Retinal pigment epithelial cell (primary cell): ENCODE measurements around the gene FLNA.
"Not testable (repeated sequence)": the region's sequence is repeated elsewhere in the genome, so short reads cannot be mapped to it uniquely, and the experiment has no call there.

Experiments used
- DNase-seq: peaks from one replicate; pipeline ENCODE4 v3.0.0-alpha.2; 2010; ENCODE audit warnings: low read depth
- H3K4me3 ChIP-seq: 2 replicates; pipeline ENCODE4 v1.5.1; 2011; ENCODE audit warnings: mild to moderate bottlenecking, low read length, control low read depth, moderate library complexity
- TF ChIP-seq, protein P1 (sequence below): conservative IDR thresholded peaks from 2 replicates; pipeline ENCODE4 v1.5.1; 2011; ENCODE audit warnings: low read depth, low read length, control low read depth, inconsistent platforms

Gene FLNA

DNA sequence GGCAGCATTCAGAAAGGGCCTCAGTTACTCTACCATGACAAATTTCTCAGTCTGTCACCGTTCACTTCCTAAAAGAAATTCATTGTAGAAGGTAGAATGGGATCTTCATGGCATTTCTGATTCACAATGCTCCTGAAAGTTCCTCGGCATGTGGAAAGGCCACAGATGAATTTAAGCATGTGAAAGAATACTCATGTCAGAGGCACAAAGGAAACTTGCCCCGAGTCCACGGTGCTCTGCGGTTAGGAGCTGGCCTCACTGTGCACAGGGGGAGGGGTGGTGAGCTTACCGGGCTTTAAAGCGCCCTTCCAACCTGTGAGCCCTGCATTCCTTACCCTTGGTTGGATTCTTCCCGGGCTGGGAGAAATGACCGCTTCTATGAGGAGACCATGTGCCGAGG is 69.6 kb downstream of the FLNA start:
- TF ChIP-seq, protein P1, sequence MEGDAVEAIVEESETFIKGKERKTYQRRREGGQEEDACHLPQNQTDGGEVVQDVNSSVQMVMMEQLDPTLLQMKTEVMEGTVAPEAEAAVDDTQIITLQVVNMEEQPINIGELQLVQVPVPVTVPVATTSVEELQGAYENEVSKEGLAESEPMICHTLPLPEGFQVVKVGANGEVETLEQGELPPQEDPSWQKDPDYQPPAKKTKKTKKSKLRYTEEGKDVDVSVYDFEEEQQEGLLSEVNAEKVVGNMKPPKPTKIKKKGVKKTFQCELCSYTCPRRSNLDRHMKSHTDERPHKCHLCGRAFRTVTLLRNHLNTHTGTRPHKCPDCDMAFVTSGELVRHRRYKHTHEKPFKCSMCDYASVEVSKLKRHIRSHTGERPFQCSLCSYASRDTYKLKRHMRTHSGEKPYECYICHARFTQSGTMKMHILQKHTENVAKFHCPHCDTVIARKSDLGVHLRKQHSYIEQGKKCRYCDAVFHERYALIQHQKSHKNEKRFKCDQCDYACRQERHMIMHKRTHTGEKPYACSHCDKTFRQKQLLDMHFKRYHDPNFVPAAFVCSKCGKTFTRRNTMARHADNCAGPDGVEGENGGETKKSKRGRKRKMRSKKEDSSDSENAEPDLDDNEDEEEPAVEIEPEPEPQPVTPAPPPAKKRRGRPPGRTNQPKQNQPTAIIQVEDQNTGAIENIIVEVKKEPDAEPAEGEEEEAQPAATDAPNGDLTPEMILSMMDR: no peak
- DNase-seq: no peak
- H3K4me3 ChIP-seq: no peak overlapping the region

DNA sequence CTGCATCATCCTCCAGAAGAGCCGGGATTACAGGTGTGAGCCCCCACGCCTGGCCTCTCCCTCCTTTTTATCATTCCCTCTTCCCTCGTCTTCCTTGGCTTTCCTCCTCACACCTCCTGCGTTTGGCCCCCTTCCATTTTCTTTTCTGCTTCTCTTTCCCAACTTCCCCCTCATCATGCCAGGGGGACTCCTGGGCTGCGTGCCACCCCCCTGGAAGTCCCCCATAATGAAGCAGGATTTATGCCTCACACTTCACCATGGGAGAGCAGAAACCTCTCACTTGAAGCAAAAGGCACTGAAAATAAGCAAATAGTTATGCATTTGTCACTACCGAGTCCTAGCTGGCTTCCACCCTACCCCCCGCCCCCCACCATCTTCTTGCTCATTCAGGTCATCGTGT is 71.0 kb downstream of the FLNA start:
- TF ChIP-seq, protein P1: no peak
- H3K4me3 ChIP-seq: no peak overlapping the region
- DNase-seq: no peak

DNA sequence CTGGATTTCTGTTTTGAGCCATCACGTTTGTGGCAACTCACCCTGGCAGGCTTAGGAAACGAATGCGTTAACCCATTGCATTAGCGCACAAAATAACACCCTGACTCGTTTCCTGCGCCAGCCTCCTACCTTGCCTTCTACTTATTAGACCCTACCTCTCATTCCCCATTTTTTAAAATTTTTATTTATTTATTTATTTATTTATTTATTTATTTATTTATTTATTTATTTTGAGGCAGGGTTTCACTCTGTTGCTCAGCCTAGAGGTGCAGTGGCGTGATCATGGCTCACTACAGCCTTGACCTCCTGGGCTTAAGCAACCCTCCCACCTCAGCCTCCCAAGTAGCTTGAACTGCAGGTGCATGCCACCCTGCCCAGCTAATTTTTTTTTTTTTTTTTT is 71.4 kb downstream of the FLNA start:
- not testable (repeated sequence) for DNase-seq, H3K4me3 ChIP-seq

DNA sequence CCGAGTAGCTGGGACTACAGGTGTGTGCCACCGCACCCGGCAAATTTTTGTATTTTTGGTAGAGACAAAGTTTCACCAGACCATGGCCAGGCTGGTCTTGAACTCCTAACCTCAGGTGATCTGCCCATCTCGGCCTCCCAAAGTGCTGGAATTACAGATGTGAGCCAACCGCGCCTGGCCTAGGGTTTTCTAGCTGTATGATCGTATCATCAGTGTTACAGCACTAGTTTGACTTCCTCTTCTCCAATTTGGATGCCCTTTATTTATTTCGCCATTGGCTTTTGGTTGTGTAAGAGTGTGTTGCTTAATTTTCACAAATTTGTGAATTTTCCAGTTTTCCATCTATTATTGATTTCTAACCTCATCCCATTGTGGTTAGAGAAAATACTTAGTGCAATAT is 73.6 kb downstream of the FLNA start:
- no peak for DNase-seq
- TF ChIP-seq, protein P1: no peak
- no peak overlapping the region for H3K4me3 ChIP-seq
